ENCODE measurements around the gene PARD3.

- TF ChIP-seq, protein P1, sequence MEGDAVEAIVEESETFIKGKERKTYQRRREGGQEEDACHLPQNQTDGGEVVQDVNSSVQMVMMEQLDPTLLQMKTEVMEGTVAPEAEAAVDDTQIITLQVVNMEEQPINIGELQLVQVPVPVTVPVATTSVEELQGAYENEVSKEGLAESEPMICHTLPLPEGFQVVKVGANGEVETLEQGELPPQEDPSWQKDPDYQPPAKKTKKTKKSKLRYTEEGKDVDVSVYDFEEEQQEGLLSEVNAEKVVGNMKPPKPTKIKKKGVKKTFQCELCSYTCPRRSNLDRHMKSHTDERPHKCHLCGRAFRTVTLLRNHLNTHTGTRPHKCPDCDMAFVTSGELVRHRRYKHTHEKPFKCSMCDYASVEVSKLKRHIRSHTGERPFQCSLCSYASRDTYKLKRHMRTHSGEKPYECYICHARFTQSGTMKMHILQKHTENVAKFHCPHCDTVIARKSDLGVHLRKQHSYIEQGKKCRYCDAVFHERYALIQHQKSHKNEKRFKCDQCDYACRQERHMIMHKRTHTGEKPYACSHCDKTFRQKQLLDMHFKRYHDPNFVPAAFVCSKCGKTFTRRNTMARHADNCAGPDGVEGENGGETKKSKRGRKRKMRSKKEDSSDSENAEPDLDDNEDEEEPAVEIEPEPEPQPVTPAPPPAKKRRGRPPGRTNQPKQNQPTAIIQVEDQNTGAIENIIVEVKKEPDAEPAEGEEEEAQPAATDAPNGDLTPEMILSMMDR (IDR thresholded peaks at IDR 0.05; ENCODE audit: low read depth, low read length, poor library complexity, severe bottlenecking): no peak
- TF ChIP-seq EZH2phosphoT487 (IDR thresholded peaks at IDR 0.05; ENCODE audit: borderline replicate concordance, low read length): no peak
These were observed 726.8 kb downstream of the PARD3 start for GRCh38 chr10:34088208-34088794.
